HepG2 (cell line): Measurements from ENCODE around the gene EFCAB13. TPM values are rescaled to one million over a fixed set of nuclear protein-coding genes. Genes with fewer than 3 reads are reported as not detected.

Experiments used
- AKNA ChIP-seq: sonication (generic); formaldehyde crosslinking; IDR thresholded peaks from 2 replicates; pipeline ENCODE4 v1.4.0; 2020; ENCODE audit warnings: missing genetic modification reagents, borderline replicate concordance
- CCDC6 ChIP-seq: sonication (generic); formaldehyde crosslinking; IDR thresholded peaks from 2 replicates; pipeline ENCODE4 v1.8.1; 2022; ENCODE audit warnings: mild to moderate bottlenecking, missing genetic modification reagents, moderate library complexity
- CERS6 ChIP-seq: sonication (generic); formaldehyde crosslinking; IDR thresholded peaks from 2 replicates; pipeline ENCODE4 v1.5.0; 2020; ENCODE audit warnings: missing genetic modification reagents
- CHD4 ChIP-seq: fragments of 200-600 bp; sonication (generic); IDR thresholded peaks from 2 replicates; pipeline ENCODE4 v1.7.0; 2017; ENCODE audit warnings: mild to moderate bottlenecking, low read length, borderline replicate concordance
- CSRNP2 ChIP-seq: sonication (generic); formaldehyde crosslinking; conservative IDR thresholded peaks from 2 replicates; pipeline ENCODE4 v1.8.0; 2022; ENCODE audit warnings: low read depth, missing genetic modification reagents
- HOXA5 ChIP-seq: sonication (generic); formaldehyde crosslinking; IDR thresholded peaks from 2 replicates; pipeline ENCODE4 v1.4.0; 2020; ENCODE audit warnings: missing genetic modification reagents
- KAT2B ChIP-seq: fragments of 150-350 bp; IDR thresholded peaks from 2 replicates; pipeline ENCODE4 v1.6.1; 2014; ENCODE audit warnings: low read depth, low read length, borderline replicate concordance
- KDM6A ChIP-seq: IDR thresholded peaks from 2 replicates; pipeline ENCODE4 v1.6.1; 2016; ENCODE audit warnings: low read depth
- MXD4 ChIP-seq: IDR thresholded peaks from 2 replicates; pipeline ENCODE4 v1.6.1; 2016; ENCODE audit warnings: mild to moderate bottlenecking, missing biosample characterization, missing genetic modification reagents
- REL ChIP-seq: sonication (generic); formaldehyde crosslinking; conservative IDR thresholded peaks from 2 replicates; pipeline ENCODE4 v1.8.0; 2022; ENCODE audit warnings: mild to moderate bottlenecking, missing genetic modification reagents, moderate library complexity
- TEAD2 ChIP-seq: sonication (generic); formaldehyde crosslinking; IDR thresholded peaks from 2 replicates; pipeline ENCODE4 v1.9.0; 2021; ENCODE audit warnings: missing genetic modification reagents
- ZIK1 ChIP-seq: sonication (generic); formaldehyde crosslinking; IDR thresholded peaks from 2 replicates; pipeline ENCODE4 v1.5.0; 2020; ENCODE audit warnings: mild to moderate bottlenecking, low read depth, missing genetic modification reagents, borderline replicate concordance
- ZNF138 ChIP-seq: sonication (generic); formaldehyde crosslinking; IDR thresholded peaks from 2 replicates; pipeline ENCODE4 v1.5.0; 2020; ENCODE audit warnings: mild to moderate bottlenecking, low read depth, missing genetic modification reagents
- ZNF30 ChIP-seq: sonication (generic); formaldehyde crosslinking; IDR thresholded peaks from 2 replicates; pipeline ENCODE4 v1.5.0; 2020; ENCODE audit warnings: mild to moderate bottlenecking, missing genetic modification reagents
- ZNF597 ChIP-seq: sonication (generic); formaldehyde crosslinking; IDR thresholded peaks from 2 replicates; pipeline ENCODE4 v1.5.0; 2020; ENCODE audit warnings: missing genetic modification reagents
- ZXDC ChIP-seq: sonication (generic); formaldehyde crosslinking; IDR thresholded peaks from 2 replicates; pipeline ENCODE4 v1.5.0; 2020; ENCODE audit warnings: mild to moderate bottlenecking, missing genetic modification reagents
- polyA plus RNA-seq, 8 experiments: library from polyadenylated mRNA; depleted of rRNA in 3 of 8; stranded (reverse) in 7 of 8; unstranded in 1 of 8; fragments of >200 nt; fragmentation: Illumina TruSeq in 4 of 8; extraction: Trizol in 4 of 8; gene quantifications; 2 replicates each; pipeline versions ENCODE4 v1.2.1 to v1.2.3, GENCODE V29; 2011 to 2016; ENCODE audit warnings: low read depth in 4 of 8, missing spikeins in 1 of 8, mixed read lengths in 1 of 8; ENCODE audit not compliant: insufficient read depth in 1 of 8
- total RNA-seq, 5 experiments: library from RNA; depleted of rRNA; stranded (reverse); fragments of >200 nt; fragmentation: Illumina TruSeq; extraction: Trizol; gene quantifications; 2 replicates each; pipeline ENCODE4 v1.2.3, GENCODE V29; 2016; ENCODE audit warnings: low read depth in 1 of 5

The EFCAB13 gene
- total and polyA plus RNA-seq, 2 of the 13 experiments (the other 11 are each of a cell fraction or from before 2014, with no cell fraction given): 0.22 to 0.71 TPM

- TF ChIP-seq CCDC6 (CRISPR knock-in tag) (peak; percentile 90), ZIK1 (peak; percentile 99), TEAD2 (CRISPR knock-in tag) (peak; percentile 71), HOXA5 (no peak; the same call in 1 of the 2 replicates), CHD4 (0 out of 2 replicates have a peak, but pooled peaks have one; percentile 36), AKNA (CRISPR knock-in tag) (no peak), CSRNP2 (CRISPR knock-in tag) (peak; percentile 73; the same call in 1 of the 2 replicates), REL (CRISPR knock-in tag) (peak; percentile 99), ZXDC (peak; percentile 98), KDM6A (CRISPR knock-in tag) (no peak), KAT2B (no peak), ZNF138 (CRISPR knock-in tag) (peak; percentile 97), CERS6 (no peak; the same call in 1 of the 2 replicates), ZNF597 (no peak), MXD4 (CRISPR knock-in tag) (peak; percentile 84; the same call in 1 of the 2 replicates), ZNF30 (peak; percentile 95; the same call in 1 of the 2 replicates)
These were observed at the start of gene EFCAB13 (continued) for GRCh38 chr17:47323382-47324223.
